Fibroblast of gingiva (primary cell): ENCODE data around the gene RNF38.
"Not testable (repeated sequence)": the region's sequence is repeated elsewhere in the genome, so short reads cannot be mapped to it uniquely, and the experiment has no call there.

Experiments used
- DNase-seq: peaks from one replicate; pipeline ENCODE4 v3.0.0-alpha.2; 2011; ENCODE audit warnings: low read depth

RNF38 gene

DNA sequence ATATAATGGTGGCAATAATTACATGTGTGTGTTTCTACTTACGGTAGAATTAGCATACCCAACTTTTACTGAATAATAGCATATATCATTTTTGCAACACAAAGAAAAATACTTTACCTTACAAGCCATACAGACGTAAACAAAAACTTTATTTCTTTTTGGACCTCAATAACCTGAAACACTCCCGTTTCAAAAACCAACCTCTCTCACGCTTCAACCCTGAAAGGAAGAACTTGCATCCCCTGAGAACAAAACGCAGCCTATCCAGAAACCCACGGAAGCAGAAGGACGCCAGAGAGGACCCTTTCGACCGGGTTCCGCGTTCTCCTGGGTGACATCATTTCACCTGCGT is at the start of gene RNF38:
Gene RNF38, minus strand, starts transcription at position 290 of the 352 bp plus-strand sequence. Its CDS starts 161 bp downstream, at position 129.
- DNase-seq = no peak

DNA sequence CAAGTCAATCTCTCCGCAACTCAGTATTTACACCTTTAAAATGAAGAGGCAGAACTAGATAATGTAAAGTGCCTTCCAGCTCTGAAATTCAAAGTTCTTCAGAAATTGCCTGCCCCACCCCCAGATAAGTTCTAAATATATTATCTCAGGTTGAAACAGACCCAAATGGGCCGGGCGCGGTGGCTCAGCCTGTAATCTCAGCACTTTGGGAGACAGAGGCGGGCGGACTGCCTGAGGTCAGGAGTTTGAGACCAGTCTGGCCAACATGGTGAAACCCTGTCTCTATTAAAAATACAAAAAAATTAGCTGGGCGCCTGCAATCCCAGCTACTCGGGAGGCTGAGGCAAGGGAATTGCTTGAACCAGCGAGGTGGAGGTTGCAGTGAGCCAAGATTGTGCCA is 48.5 kb upstream of the RNF38 start:
- not testable (repeated sequence) for DNase-seq

DNA sequence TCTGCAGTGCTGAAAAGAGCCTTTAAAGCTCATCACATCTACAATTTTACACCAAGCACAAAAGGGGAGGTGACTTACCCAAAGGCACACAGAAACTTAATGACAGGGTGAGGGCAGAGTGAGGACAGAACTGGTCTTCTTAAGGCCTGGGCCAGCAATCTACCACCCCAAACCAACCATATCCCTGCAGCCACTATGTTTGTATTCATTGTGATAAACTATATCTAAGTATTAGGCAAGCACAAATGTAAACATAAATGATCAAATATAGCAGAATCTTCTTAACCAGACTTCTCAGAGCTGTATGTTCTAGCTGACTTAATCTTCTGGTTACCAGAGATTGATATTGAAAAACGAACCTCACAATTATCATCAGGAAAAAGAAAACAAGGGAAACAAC is 47.9 kb upstream of the RNF38 start:
- no peak for DNase-seq

DNA sequence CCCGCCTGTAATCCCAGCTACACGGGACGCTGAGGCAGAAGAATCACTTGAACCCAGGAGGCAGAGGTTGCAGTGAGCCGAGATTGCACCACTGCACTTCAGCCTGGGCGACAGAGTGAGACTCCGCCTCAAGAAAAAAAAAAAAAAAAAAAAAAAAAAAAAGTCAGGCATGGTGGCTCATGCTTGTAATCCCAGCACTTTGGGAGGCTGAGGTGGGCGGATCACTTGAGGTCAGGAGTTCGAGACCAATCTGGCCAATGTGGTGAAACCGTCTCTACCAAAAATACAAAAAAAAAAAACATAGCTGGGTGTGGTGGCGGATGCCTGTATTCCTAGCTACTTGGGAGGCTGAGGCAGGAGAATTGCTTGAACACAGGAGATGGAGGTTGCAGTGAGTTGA is 46.6 kb upstream of the RNF38 start:
- not testable (repeated sequence) for DNase-seq

DNA sequence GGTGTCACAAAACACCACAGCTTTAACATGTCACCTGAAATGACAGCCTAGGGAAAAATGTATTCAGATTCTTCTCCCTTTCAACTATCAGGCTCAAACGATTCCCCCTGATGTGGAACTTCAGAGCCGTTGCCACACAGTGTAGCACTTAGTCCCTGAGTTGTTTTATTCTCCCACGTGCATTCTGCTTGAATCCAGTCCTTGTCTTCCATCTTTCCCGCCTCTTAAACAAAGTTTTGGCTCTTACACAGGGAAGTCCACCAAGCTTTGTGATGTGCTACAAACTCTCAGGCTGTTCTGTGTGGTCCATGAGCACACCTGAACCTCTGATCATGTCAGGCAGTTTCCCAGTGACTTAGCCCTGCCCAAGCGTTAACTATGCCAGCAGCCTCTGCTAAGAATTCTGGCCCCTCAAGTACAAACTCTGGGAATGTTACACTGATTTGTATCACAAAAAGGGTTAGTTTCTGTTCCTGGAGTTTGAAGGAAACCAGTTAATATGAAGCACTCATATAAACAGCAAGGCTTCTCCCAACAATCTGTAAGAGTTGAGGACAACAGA is 45.8 kb upstream of the RNF38 start:
- DNase-seq = no peak

DNA sequence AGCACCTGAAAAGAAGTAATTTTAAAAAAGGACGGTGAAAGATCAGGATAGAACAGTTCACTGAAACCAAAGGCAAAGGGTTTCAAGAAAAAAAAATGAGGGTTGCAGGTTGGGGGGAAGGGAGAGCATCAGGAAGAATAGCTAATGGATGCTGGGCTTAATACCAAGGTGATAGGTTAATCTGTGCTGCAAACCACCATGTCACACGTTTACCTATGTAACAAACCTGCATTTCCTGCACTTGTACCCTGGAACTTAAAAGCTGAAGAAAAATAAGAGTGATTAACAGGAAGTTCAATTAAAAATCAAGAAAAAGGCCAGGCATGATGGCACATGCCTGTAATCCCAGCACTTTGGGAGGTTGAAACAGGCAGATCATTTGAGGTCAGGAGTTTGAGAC is 44.1 kb upstream of the RNF38 start:
- DNase-seq = no peak

DNA sequence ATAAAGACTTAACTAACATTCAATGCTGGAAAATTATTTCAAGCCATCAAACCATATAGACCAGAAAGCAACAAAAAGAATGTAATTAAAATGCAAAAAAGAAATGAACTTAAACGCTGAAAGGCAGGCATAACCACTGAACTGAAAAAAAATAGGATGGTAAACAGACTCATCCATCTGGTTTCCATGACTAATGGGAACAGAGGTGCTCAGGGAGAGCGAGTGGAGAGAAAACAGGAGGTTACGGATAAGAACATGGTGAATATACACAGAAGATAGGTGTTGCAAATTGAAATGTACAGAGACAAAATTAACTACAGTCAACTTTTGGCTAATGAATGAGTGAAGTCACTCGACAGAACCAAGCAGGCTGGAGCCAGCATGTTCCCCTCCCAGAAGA is 43.5 kb upstream of the RNF38 start:
- DNase-seq = no peak

DNA sequence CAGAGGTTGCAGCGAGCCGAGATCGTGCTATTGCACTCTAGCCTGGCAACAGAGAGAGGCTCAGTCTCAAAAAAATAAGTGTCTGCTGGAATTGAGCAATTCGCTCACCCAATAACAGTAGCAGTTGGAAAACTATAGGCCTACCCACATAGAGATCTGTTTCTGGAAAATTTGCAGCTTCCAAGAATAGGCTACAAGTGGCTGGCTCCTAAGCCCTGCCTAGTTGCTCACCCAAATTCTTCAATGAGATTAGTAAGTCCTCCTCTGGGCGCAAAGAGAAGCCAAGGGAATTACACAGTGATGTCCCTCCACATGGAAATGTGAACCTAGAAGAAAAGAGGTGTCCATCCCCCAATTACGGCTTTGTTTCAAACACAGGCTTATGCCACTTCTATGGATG is 42.6 kb upstream of the RNF38 start:
- no peak for DNase-seq

DNA sequence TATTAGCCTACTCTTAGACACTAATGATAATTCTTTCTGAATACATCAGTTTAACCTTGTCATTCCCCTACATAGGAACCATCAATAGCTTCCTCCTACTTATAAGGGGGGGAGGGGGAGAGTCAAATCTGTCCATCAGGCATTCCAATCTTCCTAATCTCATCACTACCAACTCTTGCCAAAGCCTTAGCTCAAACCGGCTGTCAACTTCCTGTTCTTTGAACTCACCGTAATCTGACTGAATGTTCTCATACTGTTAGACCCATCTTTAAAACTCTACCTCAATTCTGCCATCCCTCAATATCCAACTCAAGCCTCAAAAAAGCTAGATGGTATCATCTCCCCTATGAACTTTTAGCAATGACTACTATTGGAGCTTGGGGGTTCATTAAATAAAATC is 41.9 kb upstream of the RNF38 start:
- no peak for DNase-seq

DNA sequence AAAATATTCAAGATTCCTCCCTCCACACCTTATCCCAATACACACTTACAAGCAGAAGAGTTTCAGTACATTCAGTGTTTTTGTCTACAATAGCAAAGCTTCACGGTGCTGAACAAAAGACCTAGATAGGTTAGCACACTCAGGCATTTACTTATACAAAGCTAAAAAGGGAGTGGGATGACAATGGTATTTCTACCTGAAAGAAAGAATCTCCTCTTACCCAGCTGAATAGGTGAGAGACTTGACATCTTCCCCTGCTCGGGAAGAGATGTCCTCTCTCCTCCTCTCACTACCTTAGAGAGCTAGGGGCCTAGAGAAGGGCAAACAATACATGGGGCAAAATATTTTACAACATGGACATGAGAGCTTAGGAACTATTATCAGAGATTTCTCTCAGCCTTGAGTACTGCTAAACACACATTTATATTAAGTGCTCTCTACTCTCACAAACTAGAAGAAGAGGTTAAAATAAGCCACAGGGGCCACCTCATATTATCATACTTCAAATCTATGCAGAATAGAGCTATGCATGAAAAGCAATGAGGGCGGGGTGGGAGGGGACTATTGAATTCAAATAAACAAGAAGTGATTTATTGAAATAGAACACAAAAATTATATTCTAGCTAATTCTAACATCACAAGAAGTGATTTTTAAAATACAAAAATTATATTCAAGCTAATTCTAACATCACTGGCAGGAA is 38.6 kb upstream of the RNF38 start:
- no peak for DNase-seq

DNA sequence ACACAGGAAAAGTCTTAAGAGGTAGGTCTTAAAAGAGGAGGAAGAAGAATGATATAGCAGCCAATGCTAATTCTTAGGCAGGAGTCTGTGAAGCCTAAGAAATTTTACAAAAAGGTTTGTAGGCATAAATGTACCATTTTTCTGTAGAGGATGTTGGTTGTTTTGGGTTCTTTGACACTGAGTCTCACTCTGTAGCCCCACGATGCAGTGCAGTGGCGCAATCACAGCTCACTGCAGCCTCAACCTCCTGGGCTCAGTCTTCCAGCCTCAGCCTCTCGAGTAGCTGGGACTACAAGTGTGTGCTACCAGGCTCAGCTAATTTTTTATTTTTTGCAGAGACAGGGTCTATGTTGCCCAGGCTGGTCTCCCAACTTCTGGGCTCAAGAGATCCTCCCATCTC is 37.7 kb upstream of the RNF38 start:
- DNase-seq = no peak

DNA sequence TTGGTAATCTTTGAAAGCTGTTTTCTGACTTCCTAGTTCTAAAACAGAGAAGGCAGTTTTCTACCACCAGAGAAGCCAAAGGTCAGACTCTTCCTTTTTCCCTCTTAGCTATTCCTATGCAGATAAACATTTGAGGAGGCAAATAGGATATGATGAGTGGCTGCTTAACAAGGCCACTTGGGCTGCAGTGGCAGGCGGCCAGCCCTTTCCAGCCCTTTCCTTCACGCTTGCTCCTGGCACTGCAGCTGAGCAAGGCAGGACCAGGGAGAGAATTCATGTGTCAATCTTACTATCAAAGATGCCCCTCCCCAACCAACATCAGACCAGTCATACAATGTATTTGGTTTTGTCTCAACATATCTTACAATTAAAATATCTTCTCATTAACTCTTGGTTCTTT is 36.8 kb upstream of the RNF38 start:
- no peak for DNase-seq

DNA sequence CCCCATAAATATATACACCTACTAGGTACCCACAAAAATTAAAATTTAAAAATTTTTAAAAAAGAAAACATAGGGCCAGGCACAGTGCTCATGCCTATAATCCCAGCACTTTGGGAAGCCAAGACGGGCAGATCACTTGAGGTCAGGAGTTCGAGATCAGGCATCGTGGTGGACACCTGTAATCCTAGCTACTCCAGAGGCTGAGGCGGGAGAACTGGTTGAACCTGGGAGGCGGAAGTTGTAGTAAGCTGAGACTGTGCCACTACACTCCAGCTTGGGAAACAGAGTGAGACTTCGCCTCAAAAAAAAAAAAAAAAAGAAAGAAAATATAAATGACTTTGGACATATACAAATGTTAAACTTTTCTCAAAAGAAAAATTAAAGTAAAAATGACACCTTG is 33.3 kb upstream of the RNF38 start:
- no peak for DNase-seq

DNA sequence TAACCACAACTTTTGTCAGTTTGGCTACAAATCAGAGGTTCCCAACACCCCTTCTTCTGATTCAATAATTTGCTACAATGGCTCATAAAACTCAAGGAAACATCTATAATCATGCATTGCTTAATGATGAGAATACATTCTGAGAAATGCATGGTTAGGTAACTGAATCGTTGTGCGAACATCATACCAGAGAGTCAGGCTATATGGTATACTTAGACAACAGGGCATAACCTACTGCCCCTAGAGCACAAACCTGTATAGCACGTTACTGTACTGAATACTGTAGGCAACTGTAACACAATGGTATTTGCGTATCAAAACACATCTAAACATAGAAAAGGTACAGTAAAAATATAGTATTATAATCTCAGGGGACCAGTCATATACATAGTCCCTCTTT is 31.0 kb upstream of the RNF38 start:
- no peak for DNase-seq

DNA sequence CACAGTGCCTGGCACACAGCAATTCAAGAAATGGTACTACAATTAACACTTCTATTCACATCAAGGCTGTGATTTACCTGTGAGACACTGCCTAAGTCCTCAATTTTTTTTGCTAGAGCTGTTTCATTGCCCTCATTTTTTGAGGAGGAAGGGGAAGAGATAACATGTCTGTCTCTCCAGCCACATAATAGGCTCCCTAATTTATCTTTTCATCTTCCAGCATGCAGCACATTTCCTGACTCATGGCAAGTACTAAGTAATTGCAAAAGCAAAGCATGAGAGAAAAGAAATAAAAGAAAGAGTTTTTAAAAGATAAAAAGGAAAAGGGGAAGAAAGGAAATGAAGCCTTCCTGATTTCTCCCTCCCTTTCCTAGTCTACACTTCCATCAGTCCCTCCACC is 26.9 kb upstream of the RNF38 start:
- no peak for DNase-seq

DNA sequence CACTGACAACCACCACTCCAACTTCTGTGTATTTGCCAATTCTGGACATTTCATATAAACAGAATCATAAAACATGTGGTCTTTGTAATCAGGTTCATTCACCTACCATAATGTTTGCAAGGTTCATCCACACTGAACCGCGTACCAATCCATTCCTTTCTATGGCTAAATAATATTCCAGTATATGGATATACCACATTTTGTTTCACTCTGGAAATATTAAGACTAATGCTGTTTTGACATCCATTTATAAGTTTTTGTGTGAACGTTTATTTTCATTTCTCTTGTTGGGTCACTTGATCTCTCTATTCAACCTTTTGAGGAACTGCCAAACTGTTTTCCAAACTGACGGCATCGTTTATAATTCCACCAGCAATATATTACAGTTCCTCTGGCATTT is 26.3 kb upstream of the RNF38 start:
- DNase-seq = no peak

DNA sequence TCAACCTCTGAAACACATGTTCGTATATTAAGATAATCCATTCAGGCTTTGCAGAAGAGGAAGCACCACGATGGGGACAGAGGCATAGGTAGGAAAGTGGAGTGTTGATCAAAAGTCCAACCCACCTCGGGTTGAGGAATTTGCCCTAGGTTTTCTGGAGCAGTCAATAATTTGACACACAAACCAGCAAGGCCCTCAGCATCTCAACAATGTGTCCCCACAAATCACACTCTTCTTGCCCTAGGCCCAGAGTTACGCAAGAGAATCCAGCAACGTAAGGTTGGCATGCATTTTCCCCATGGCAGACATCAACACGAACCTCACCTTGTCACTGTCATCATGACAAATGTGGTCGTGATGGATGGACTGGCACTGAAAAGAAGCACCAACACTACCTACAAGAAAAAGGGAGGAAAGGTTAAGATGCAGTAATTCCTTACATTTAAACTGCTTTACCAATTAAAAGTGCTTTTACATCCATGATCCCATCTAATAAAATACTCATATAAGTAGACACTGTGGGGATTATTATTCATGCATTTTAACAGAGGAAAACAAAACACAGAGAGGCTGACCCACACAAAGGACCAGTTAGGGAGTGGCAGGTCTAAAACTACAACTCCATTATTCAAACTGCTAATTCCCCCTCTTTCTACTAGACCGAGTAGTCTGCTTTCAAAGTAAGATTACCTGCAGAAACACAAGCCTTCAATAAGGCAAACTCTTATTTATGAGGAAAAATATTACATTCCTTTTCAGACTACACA is 24.4 kb upstream of the RNF38 start:
- no peak for DNase-seq

DNA sequence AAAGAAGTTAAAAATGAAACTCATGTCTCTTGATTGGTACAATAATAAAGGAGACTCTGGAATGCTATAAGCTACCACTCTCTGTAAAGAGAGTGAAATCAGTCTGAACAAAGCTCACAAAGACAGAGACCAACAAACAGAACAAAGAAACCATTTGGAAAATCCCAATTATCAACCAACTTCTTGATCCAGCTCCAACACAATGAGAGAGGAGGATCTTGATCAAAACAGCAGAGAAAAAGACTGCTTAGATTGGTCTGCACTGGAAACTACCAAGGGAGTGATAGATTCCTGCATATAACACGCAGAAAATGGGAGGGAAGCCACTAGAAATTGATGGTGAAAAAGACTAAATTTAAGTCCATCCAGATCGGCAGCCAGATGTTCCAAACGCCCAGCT is 23.1 kb upstream of the RNF38 start:
- DNase-seq = no peak

DNA sequence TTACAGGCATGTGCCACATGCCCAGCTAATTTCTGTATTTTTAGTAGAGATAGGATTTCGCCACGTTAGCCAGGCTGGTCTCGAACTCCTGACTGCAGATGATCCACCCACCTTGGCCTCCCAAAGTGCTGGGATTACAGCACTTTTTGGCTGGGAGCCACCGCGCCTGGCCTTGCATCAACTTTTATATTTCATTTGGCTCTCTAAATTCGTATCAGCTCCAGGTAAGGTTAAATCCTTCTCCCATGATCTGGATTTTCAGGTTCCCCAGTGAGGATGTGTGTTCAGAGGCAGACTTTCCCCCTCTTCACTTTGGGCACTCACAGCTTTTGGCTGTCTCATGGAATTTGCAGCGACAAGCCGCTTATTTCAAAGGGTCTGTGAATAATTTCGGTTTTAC is 16.8 kb upstream of the RNF38 start:
- DNase-seq = no peak

DNA sequence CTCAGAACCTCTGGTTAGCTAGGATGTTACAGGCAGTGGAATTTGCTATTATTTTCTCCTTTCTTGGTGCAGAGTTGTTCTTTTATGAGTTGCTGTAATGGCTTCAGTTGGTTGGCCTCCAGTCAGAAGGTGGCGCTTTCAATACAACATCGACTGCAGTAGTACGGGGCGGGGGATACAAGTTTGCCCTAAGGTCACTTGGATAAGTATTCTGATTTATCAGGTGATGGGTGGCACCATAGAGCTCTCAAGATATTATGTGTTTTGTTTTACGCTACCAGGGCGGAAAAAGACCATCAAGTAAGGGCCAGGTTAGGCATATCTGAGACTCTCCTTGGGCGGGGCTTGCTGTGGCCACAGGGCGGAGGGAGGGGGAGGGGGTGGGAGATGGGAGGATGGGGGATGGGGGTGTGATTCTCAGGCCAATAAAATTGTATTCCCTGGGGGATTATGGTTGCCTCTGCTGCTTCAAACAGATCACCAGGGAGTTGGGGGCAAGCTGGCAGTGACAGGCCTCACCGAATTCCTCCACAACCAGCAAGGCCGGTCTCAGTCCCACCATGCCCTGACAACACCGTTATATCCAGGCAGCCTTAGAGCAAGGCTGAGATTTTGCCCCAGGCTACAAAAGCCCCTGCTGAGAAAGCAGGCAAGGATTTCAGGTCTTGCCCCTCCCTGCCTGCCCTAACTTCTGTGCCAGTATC is 15.9 kb upstream of the RNF38 start:
- no peak for DNase-seq

DNA sequence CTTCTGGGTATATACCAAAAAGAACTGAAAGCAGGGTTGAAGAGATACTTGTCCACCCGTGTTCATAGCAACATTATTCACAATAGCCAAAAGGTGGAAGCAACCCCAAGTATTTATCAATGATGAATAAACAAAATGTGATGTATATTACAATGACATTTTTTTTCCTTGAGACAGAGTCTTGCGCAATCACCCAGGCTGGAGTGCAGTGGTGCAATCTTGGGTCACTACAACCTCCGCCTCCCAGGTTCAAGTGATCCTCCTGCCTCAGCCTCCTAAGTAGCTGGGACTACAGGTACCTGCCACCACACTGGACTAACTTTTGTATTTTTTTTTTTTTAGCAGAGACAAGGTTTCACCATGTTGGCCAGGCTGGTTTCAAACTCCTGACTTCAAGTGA is 11.3 kb upstream of the RNF38 start:
- peak; percentile 10 for DNase-seq

DNA sequence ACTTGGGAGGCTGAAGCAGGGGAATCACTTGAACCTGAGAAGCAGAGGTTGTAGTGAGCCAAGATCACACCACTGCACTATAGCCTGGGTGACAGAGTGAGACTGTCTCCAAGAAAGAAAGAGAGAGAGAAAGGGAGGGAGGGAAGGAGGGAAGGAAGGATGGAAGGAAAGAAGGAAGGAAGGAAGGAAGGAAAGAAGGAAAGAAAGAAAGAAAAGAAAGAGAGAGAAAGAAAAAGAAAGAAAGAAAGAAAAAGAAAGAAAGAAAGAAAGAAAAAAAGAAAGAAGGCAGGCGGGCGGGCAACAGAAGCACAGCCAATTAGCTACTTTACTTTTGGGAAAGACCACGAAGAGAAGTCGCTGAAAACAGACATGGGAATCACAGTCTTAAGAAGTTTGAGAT is 9.0 kb upstream of the RNF38 start:
- not testable (repeated sequence) for DNase-seq

DNA sequence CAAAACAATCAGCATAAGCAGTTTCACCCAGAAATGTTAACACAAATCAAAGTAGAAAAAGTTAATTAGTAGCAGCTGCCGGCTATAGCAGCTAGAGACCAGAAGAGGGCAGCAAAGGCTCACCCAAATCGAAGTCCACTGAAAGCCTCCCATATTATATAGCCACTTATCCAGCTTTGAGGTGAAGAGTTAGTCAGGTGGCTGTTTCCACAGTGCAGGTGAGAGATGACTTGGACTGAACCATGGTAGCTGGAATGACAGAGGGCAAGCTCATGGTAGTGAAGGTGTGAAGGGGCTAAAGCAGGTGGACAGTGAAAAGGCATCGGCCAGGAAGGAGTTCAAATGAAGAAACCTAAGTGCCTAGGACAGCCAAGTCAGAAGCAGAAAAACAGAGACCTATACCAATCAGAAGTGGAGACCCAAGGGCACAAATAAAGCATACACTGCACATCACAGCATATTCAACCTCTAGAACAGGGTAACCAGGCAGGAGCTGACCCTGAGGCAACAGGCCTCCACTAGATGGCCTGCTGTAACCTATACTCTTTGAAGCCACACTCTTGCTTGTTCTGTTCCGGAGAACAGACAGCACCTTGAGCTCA is 7.2 kb upstream of the RNF38 start:
- peak; percentile 59 for DNase-seq
